ENCODE data around the gene TEX55. TPM values are rescaled to one million over a fixed set of nuclear protein-coding genes. Genes with fewer than 3 reads are reported as not detected.
"Not testable (repeated sequence)": the region's sequence is repeated elsewhere in the genome, so short reads cannot be mapped to it uniquely, and the experiment has no call there.

Gene TEX55
- total RNA-seq, 2 experiments from 2014 or later = not detected

- Mint-ChIP-seq H3K27me3 (peaks cover 10% of the 10 kb centered on the region), H3K36me3 (ENCODE audit: low read depth) (no peaks in the 10 kb centered on the region), H3K9me3 (no peaks in the 10 kb centered on the region), H3K4me1 (ENCODE audit: low read depth) (no peaks in the 10 kb centered on the region), H3K27ac (no peak overlapping the region), H3K4me3 (no peak overlapping the region)
- peaks cover 0 to 4% of the 10 kb centered on the region in 2 experiments for H3K27me3 ChIP-seq (ENCODE audit: control insufficient read depth in 1 of 2, insufficient read depth in 2 of 2, low read length in 2 of 2)
- no peak for TF ChIP-seq CTCF (IDR thresholded peaks at IDR 0.05)
- POLR2A ChIA-PET = no interaction called here
- ATAC-seq (ENCODE audit: poor library complexity) = no peak
- H3K36me3 ChIP-seq (ENCODE audit: insufficient read depth, low read length) = no peaks in the 10 kb centered on the region
- CTCF ChIA-PET = interaction anchor here (0.8 kb wide), 1 partner anchor 11 kb away, joined by 3 read pairs; no protein-coding TSS in a partner anchor
- no peak overlapping the region for H3K27ac ChIP-seq (ENCODE audit: low read depth in 1 of 2, low read length in 2 of 2)
- no peak overlapping the region for H3K4me3 ChIP-seq (ENCODE audit: low read length)
- intact Hi-C loops (cut with DNase I, micrococcal nuclease) = no loop called here
- H3K9me3 ChIP-seq (ENCODE audit: control insufficient read depth in 1 of 2, insufficient read depth in 1 of 2, low read length in 2 of 2) = peaks cover 0 to 23% of the 10 kb centered on the region in 2 experiments
- no peaks in the 10 kb centered on the region for H3K4me1 ChIP-seq (ENCODE audit: insufficient read depth, low read length)
- DNase-seq = no peak
These were observed 14.4 kb downstream of the TEX55 start for GRCh38 chr3:119160361-119160760.

GRCh38 chr3:119160815-119161214, 14.8 kb downstream of the TEX55 start:
- Histone ChIP-seq H3K36me3 (ENCODE audit: insufficient read depth, low read length) (no peaks in the 10 kb centered on the region), H3K9me3 (ENCODE audit: control insufficient read depth in 1 of 2, insufficient read depth in 1 of 2, low read length in 2 of 2) (peaks cover 0 to 22% of the 10 kb centered on the region in 2 experiments), H3K4me1 (ENCODE audit: insufficient read depth, low read length) (no peaks in the 10 kb centered on the region), H3K4me3 (ENCODE audit: low read length) (no peak overlapping the region), H3K27me3 (ENCODE audit: control insufficient read depth in 1 of 2, insufficient read depth in 2 of 2, low read length in 2 of 2) (peaks cover 0 to 4% of the 10 kb centered on the region in 2 experiments), H3K27ac (ENCODE audit: low read depth in 1 of 2, low read length in 2 of 2) (no peak overlapping the region)
- no peak for ATAC-seq (ENCODE audit: poor library complexity)
- Mint-ChIP-seq H3K27ac (no peak overlapping the region), H3K4me1 (ENCODE audit: low read depth) (no peaks in the 10 kb centered on the region), H3K36me3 (ENCODE audit: low read depth) (no peaks in the 10 kb centered on the region), H3K4me3 (no peak overlapping the region), H3K27me3 (peaks cover 10% of the 10 kb centered on the region), H3K9me3 (no peaks in the 10 kb centered on the region)
- TF ChIP-seq CTCF (IDR thresholded peaks at IDR 0.05) = no peak
- intact Hi-C loops (cut with DNase I, micrococcal nuclease) = no loop called here
- ChIA-PET CTCF (interaction anchor here (0.8 to 1.0 kb wide), 2 partner anchors 9 to 11 kb away, joined by 3 read pairs; no protein-coding TSS in a partner anchor), POLR2A (no interaction called here)
- DNase-seq = no peak

DNA sequence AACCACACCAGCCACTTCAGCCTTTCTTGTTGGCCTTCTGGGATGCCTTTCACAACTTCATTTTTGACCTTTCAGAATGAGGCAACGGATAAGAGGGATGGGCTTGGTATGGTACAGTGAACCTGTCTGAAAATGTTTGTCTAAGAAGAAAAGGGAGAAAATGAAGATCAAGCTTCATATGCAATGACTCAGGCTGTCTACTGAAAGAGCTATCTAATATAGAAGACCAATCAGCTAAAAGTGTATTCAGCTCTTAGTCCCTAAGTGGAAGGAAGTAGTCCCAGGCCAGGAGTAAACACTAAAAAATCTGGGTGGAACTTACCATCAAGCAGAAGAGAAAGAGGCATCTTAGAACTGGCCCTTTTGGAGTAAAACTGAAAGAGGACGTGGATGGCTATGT, 15.3 kb downstream of the TEX55 start:
- TF ChIP-seq CTCF (IDR thresholded peaks at IDR 0.05) = no peak
- Mint-ChIP-seq H3K27ac (no peak overlapping the region), H3K27me3 (peaks cover 10% of the 10 kb centered on the region), H3K4me1 (ENCODE audit: low read depth) (no peaks in the 10 kb centered on the region), H3K4me3 (no peak overlapping the region), H3K9me3 (no peaks in the 10 kb centered on the region), H3K36me3 (ENCODE audit: low read depth) (no peaks in the 10 kb centered on the region)
- peaks cover 0 to 18% of the 10 kb centered on the region in 2 experiments for H3K9me3 ChIP-seq (ENCODE audit: control insufficient read depth in 1 of 2, insufficient read depth in 1 of 2, low read length in 2 of 2)
- H3K4me3 ChIP-seq (ENCODE audit: low read length) = no peak overlapping the region
- CTCF ChIA-PET = interaction anchor here (1.0 kb wide), 1 partner anchor 9 kb away, joined by 3 read pairs; no protein-coding TSS in a partner anchor
- ATAC-seq (ENCODE audit: poor library complexity) = no peak
- intact Hi-C loops (cut with DNase I, micrococcal nuclease) = no loop called here
- no peaks in the 10 kb centered on the region for H3K4me1 ChIP-seq (ENCODE audit: insufficient read depth, low read length)
- no peak overlapping the region for H3K27ac ChIP-seq (ENCODE audit: low read depth in 1 of 2, low read length in 2 of 2)
- H3K27me3 ChIP-seq (ENCODE audit: control insufficient read depth in 1 of 2, insufficient read depth in 2 of 2, low read length in 2 of 2) = peaks cover 0 to 4% of the 10 kb centered on the region in 2 experiments
- POLR2A ChIA-PET = interaction anchor here (0.6 kb wide), 1 partner anchor 307 kb away, joined by 3 read pairs; no protein-coding TSS in a partner anchor
- H3K36me3 ChIP-seq (ENCODE audit: insufficient read depth, low read length) = no peaks in the 10 kb centered on the region
- no peak for DNase-seq

DNA sequence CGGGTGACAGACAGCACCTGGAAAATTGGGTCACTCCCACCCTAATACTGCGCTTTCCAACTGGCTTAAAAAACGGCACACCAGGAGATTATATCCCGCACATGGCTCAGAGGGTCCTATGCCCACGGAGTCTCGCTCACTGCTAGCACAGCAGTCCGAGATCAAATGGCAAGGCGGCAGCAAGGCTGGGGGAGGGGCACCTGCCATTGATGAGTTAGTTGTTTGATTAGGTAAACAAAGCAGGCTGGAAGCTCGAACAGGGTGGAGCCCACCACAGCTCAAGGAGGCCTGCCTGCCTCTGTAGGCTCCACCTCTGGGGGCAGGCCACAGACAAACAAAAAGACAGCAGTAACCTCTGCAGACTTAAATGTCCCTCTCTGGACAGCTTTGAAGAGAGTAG, 18.8 kb downstream of the TEX55 start:
- H3K4me3 Mint-ChIP-seq; ATAC-seq (ENCODE audit: poor library complexity); H3K4me1 Mint-ChIP-seq (ENCODE audit: low read depth); H3K9me3 Mint-ChIP-seq; H3K27ac ChIP-seq (ENCODE audit: low read depth in 1 of 2, low read length in 2 of 2); H3K4me1 ChIP-seq (ENCODE audit: insufficient read depth, low read length); H3K27me3 ChIP-seq (ENCODE audit: control insufficient read depth in 1 of 2, insufficient read depth in 2 of 2, low read length in 2 of 2); H3K36me3 ChIP-seq (ENCODE audit: insufficient read depth, low read length); POLR2A ChIA-PET; intact Hi-C loops (cut with DNase I, micrococcal nuclease); H3K4me3 ChIP-seq (ENCODE audit: low read length); H3K9me3 ChIP-seq (ENCODE audit: control insufficient read depth in 1 of 2, insufficient read depth in 1 of 2, low read length in 2 of 2); H3K27ac Mint-ChIP-seq; H3K36me3 Mint-ChIP-seq (ENCODE audit: low read depth); CTCF ChIA-PET; DNase-seq: not testable (repeated sequence)
- peaks cover 10% of the 10 kb centered on the region for H3K27me3 Mint-ChIP-seq
